ENCODE results near the gene JAK1. TPM values are rescaled to one million over a fixed set of nuclear protein-coding genes. Genes with fewer than 3 reads are reported as not detected.

JAK1 gene
- total RNA-seq, 1 experiment from 2014 or later, result 73.1 TPM

DNA sequence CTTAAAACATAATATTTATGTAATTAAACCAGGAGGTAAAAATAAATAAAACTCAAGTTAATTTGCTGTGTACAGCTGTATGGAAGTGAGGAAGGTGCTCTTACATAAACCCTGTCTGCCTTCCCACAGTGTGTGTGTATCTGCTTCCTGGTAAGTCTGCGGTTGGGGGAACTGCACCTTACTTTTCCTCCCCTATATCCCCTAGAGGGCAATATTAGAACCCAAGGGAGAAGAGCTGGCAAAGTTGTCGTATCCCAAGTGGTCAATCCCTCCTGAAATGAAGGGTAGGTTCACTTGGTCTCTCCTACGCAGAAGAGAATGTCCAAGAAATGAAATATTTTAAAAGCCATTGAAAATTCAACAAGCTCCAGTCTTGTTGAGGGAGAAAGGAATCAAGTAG, 17.8 kb upstream of the JAK1 start:
- no peak overlapping the region for H3K4me3 Mint-ChIP-seq (ENCODE audit: unreplicated experiment)
- peaks cover 24% of the 10 kb centered on the region for H3K4me1 Mint-ChIP-seq (ENCODE audit: insufficient read depth, unreplicated experiment)
- H3K27ac Mint-ChIP-seq (ENCODE audit: low read depth, unreplicated experiment), result no peak overlapping the region
- no peaks in the 10 kb centered on the region for H3K36me3 Mint-ChIP-seq (ENCODE audit: insufficient read depth, unreplicated experiment)
- ChIA-PET CTCF (interaction anchor here (1.0 kb wide), 1 partner anchor 27 kb away, joined by 3 read pairs; no protein-coding TSS in a partner anchor), POLR2A (interaction anchor here (0.6 to 2.6 kb wide), 4 partner anchors 18 to 1404 kb away, joined by 3 to 16 read pairs (median 6); partner anchors contain the start of gene JAK1)
- BruUV-seq (replicated peaks), result no TSS peak
- DNase-seq (ENCODE audit: unreplicated experiment), result no peak
- no peak for TF ChIP-seq CTCF (IDR thresholded peaks at IDR 0.05; ENCODE audit: unreplicated experiment)
- no peaks in the 10 kb centered on the region for H3K9me3 Mint-ChIP-seq (ENCODE audit: unreplicated experiment)
- H3K27me3 Mint-ChIP-seq (ENCODE audit: insufficient read depth, unreplicated experiment), result no peaks in the 10 kb centered on the region
- intact Hi-C loops (cut with micrococcal nuclease), result no loop called here

DNA sequence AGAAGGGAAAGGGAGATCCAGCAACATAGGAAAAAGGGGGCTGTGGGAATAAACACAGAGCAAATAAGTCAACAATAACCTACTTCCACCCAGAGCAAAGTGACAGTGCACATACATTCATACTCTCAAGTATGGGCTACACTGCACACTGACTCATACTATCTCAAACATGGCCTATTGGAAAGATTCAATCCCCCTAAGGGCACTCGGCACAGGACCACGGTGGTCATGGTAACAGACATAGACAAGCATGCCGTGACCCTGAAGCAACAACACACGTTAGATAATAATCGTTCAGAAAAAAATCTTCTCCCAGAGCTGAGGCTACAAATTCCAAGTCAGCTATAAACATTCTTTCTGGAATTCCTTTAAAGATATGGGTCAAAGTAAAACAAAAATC, 16.8 kb upstream of the JAK1 start:
- BruUV-seq (replicated peaks), result no TSS peak
- Mint-ChIP-seq H3K4me1 (ENCODE audit: insufficient read depth, unreplicated experiment) (peaks cover 24% of the 10 kb centered on the region), H3K27me3 (ENCODE audit: insufficient read depth, unreplicated experiment) (no peaks in the 10 kb centered on the region), H3K4me3 (ENCODE audit: unreplicated experiment) (no peak overlapping the region), H3K36me3 (ENCODE audit: insufficient read depth, unreplicated experiment) (no peaks in the 10 kb centered on the region), H3K27ac (ENCODE audit: low read depth, unreplicated experiment) (no peak overlapping the region), H3K9me3 (ENCODE audit: unreplicated experiment) (no peaks in the 10 kb centered on the region)
- ChIA-PET POLR2A (interaction anchor here (0.7 to 2.6 kb wide), 7 partner anchors 17 to 85 kb away, joined by 3 to 16 read pairs (median 4); partner anchors contain the start of gene JAK1), CTCF (no interaction called here)
- TF ChIP-seq CTCF (IDR thresholded peaks at IDR 0.05; ENCODE audit: unreplicated experiment), result no peak
- DNase-seq (ENCODE audit: unreplicated experiment), result peak; percentile 83
- intact Hi-C loops (cut with micrococcal nuclease), result no loop called here

GRCh38 chr1:64981601-64982533, 15.5 kb upstream of the JAK1 start:
- POLR2A ChIA-PET, result interaction anchor here (0.6 to 2.6 kb wide), 10 partner anchors 8 to 204 kb away, joined by 3 to 16 read pairs (median 4); partner anchors contain the start of gene JAK1
- no peaks in the 10 kb centered on the region for H3K9me3 Mint-ChIP-seq (ENCODE audit: unreplicated experiment)
- peaks cover 19% of the 10 kb centered on the region for H3K4me1 Mint-ChIP-seq (ENCODE audit: insufficient read depth, unreplicated experiment)
- no peak overlapping the region for H3K4me3 Mint-ChIP-seq (ENCODE audit: unreplicated experiment)
- TF ChIP-seq CTCF (IDR thresholded peaks at IDR 0.05; ENCODE audit: unreplicated experiment), result no peak
- H3K27me3 Mint-ChIP-seq (ENCODE audit: insufficient read depth, unreplicated experiment), result no peaks in the 10 kb centered on the region
- no peaks in the 10 kb centered on the region for H3K36me3 Mint-ChIP-seq (ENCODE audit: insufficient read depth, unreplicated experiment)
- H3K27ac Mint-ChIP-seq (ENCODE audit: low read depth, unreplicated experiment), result no peak overlapping the region
- intact Hi-C loops (cut with micrococcal nuclease), result no loop called here
- CTCF ChIA-PET, result no interaction called here
- no TSS peak for BruUV-seq (replicated peaks)
- no peak for DNase-seq (ENCODE audit: unreplicated experiment)

Data from MCF 10A (cell line).